Muscle of leg (tissue), 16 donors: ENCODE data around the gene SMCO4. TPM values are rescaled to one million over a fixed set of nuclear protein-coding genes. Genes with fewer than 3 reads are reported as not detected.
"Not testable (repeated sequence)": the region's sequence is repeated elsewhere in the genome, so short reads cannot be mapped to it uniquely, and the experiment has no call there.

ENCODE experiments used
- DNase-seq: peaks from one replicate; pipeline ENCODE4 v3.0.0; 2013
- H3K27ac ChIP-seq: one replicate; pipeline ENCODE4 v1.5.1; 2013; ENCODE audit warnings: mild to moderate bottlenecking, low read length, control low read depth
- H3K27me3 ChIP-seq: one replicate; pipeline ENCODE4 v1.6.1; 2013; ENCODE audit warnings: low read length; ENCODE audit not compliant: control insufficient read depth, insufficient read depth
- H3K36me3 ChIP-seq: one replicate; pipeline ENCODE4 v1.6.1; 2013; ENCODE audit warnings: low read length; ENCODE audit not compliant: control insufficient read depth, insufficient read depth
- H3K4me1 ChIP-seq: one replicate; pipeline ENCODE4 v1.6.1; 2013; ENCODE audit warnings: low read length; ENCODE audit not compliant: control insufficient read depth, insufficient read depth
- H3K4me3 ChIP-seq: one replicate; pipeline ENCODE4 v1.5.1; 2013; ENCODE audit warnings: low read length, control low read depth
- H3K9me3 ChIP-seq: replicated peaks from 2 replicates; pipeline ENCODE4 v1.6.1; 2013; ENCODE audit warnings: low read depth, low read length; ENCODE audit not compliant: control insufficient read depth
- WGBS: methylation state at CpG from one replicate; pipeline ENCODE4 v1.1.5; 2013; ENCODE audit warnings: missing lambda C conversion rate; ENCODE audit not compliant: insufficient coverage; 5-methylcytosine and 5-hydroxymethylcytosine counted together
- long read RNA-seq, 11 donors: transcript quantifications; one replicate each; lab custom pipeline, GENCODE V29; 2026
- polyA plus RNA-seq, 8 donors: library from polyadenylated mRNA; unstranded; fragments of 120-200 nt; gene quantifications; one replicate each; pipeline versions ENCODE4 v1.2.1 to v1.2.3, GENCODE V29; 2013; ENCODE audit warnings: inconsistent platforms in 1 of 8, low replicate concordance in 1 of 8; ENCODE audit not compliant: insufficient read length in 8 of 8, insufficient read depth in 1 of 8
- total RNA-seq: library from RNA; stranded (reverse); fragments of 120-200 nt; gene quantifications from one replicate; pipeline ENCODE4 v1.2.4, GENCODE V29; 2013

Gene SMCO4
- total RNA-seq (8.6 TPM), polyA plus RNA-seq (10 to 100 TPM in 6 of 8 donors, 1 to 10 TPM in 2; 6.5 to 15.6 (median 13.0) TPM)
- long read RNA-seq, donor 1, partial matches to known transcripts = 0 of 3 reads
- long read RNA-seq, donor 1, other reads (novel, unspliced or antisense) = 0 of 3 reads
- long read RNA-seq, donor 2 = 0 reads
- long read RNA-seq, donor 3, partial matches to known transcripts = 0 of 4 reads
- long read RNA-seq, donor 3, other reads (novel, unspliced or antisense) = 0 of 4 reads
- long read RNA-seq, donor 4, partial matches to known transcripts = 0 of 3 reads
- long read RNA-seq, donor 4, other reads (novel, unspliced or antisense) = 0 of 3 reads
- long read RNA-seq, donor 5, transcript SMCO4-201 (3 exons, 1,104 nt) = major isoform, 11 of 11 reads
- long read RNA-seq, donor 5, partial matches to known transcripts = 0 of 11 reads
- long read RNA-seq, donor 5, other reads (novel, unspliced or antisense) = 0 of 11 reads
- long read RNA-seq, donor 6, partial matches to known transcripts = 0 of 4 reads
- long read RNA-seq, donor 6, other reads (novel, unspliced or antisense) = 0 of 4 reads
- long read RNA-seq, donor 7, transcript SMCO4-201 (3 exons, 1,104 nt) = major isoform, 6 of 6 reads
- long read RNA-seq, donor 7, partial matches to known transcripts = 0 of 6 reads
- long read RNA-seq, donor 7, other reads (novel, unspliced or antisense) = 0 of 6 reads
- long read RNA-seq, donor 8, transcript SMCO4-201 (3 exons, 1,104 nt) = major isoform, 5 of 5 reads
- long read RNA-seq, donor 8, partial matches to known transcripts = 0 of 5 reads
- long read RNA-seq, donor 8, other reads (novel, unspliced or antisense) = 0 of 5 reads
- long read RNA-seq, donor 9, transcript SMCO4-201 (3 exons, 1,104 nt) = major isoform, 6 of 6 reads
- long read RNA-seq, donor 9, partial matches to known transcripts = 0 of 6 reads
- long read RNA-seq, donor 9, other reads (novel, unspliced or antisense) = 0 of 6 reads
- long read RNA-seq, donor 10, partial matches to known transcripts = 0 of 5 reads
- long read RNA-seq, donor 10, other reads (novel, unspliced or antisense) = 0 of 5 reads
- long read RNA-seq, donor 11, transcript SMCO4-201 (3 exons, 1,104 nt) = major isoform, 6 of 6 reads
- long read RNA-seq, donor 11, partial matches to known transcripts = 0 of 6 reads
- long read RNA-seq, donor 11, other reads (novel, unspliced or antisense) = 0 of 6 reads

GRCh38 chr11:93543292-93543977 is at the start of gene SMCO4:
Gene SMCO4, minus strand, starts transcription at chr11:93543391. Its CDS starts 64,202 bp downstream, at chr11:93479189.
- Histone ChIP-seq H3K4me3 (peak within 1 kb of the TSS; percentile 67), H3K27me3 (peaks cover 3% of the 10 kb centered on the region), H3K36me3 (no peaks in the 10 kb centered on the region), H3K4me1 (peaks cover 10% of the 10 kb centered on the region), H3K27ac (peak within 1 kb of the TSS; percentile 51), H3K9me3 (no peaks in the 10 kb centered on the region)
- WGBS = 1% methylated on average over 58 of the region's 59 CpGs
- peak; percentile 89 for DNase-seq

- Histone ChIP-seq H3K4me1 (no peaks in the 10 kb centered on the region), H3K36me3 (no peaks in the 10 kb centered on the region), H3K27ac (no peak overlapping the region), H3K27me3 (no peaks in the 10 kb centered on the region), H3K4me3 (no peak overlapping the region), H3K9me3 (no peaks in the 10 kb centered on the region)
- no peak for DNase-seq
- WGBS = no CpG with 5 or more reads among the region's 6 CpGs
Measured at GRCh38 chr11:93591247-93591898, 48.2 kb upstream of the SMCO4 start.

GRCh38 chr11:93589347-93589746 is 46.2 kb upstream of the SMCO4 start:
- H3K27ac ChIP-seq = no peak overlapping the region
- no peaks in the 10 kb centered on the region for H3K9me3 ChIP-seq
- WGBS = no CpG with 5 or more reads among the region's 1 CpG
- no peaks in the 10 kb centered on the region for H3K27me3 ChIP-seq
- no peak overlapping the region for H3K4me3 ChIP-seq
- DNase-seq = no peak
- no peaks in the 10 kb centered on the region for H3K36me3 ChIP-seq
- no peaks in the 10 kb centered on the region for H3K4me1 ChIP-seq

GRCh38 chr11:93587858-93588581 is 44.8 kb upstream of the SMCO4 start:
- no peaks in the 10 kb centered on the region for H3K4me1 ChIP-seq
- H3K27ac ChIP-seq = no peak overlapping the region
- H3K27me3 ChIP-seq = no peaks in the 10 kb centered on the region
- H3K4me3 ChIP-seq = no peak overlapping the region
- no peaks in the 10 kb centered on the region for H3K36me3 ChIP-seq
- 91% methylated on average over 3 of the region's 8 CpGs for WGBS
- no peak for DNase-seq
- H3K9me3 ChIP-seq = no peaks in the 10 kb centered on the region

GRCh38 chr11:93587425-93587824 is 44.2 kb upstream of the SMCO4 start:
- not testable (repeated sequence) for H3K27me3 ChIP-seq, DNase-seq, H3K9me3 ChIP-seq, H3K4me3 ChIP-seq, H3K27ac ChIP-seq, H3K4me1 ChIP-seq, H3K36me3 ChIP-seq
- WGBS = no CpG with 5 or more reads among the region's 1 CpG

GRCh38 chr11:93585758-93586157 is 42.6 kb upstream of the SMCO4 start:
- no peak overlapping the region for H3K4me3 ChIP-seq
- no peaks in the 10 kb centered on the region for H3K27me3 ChIP-seq
- no peaks in the 10 kb centered on the region for H3K4me1 ChIP-seq
- no peaks in the 10 kb centered on the region for H3K9me3 ChIP-seq
- no peak for DNase-seq
- no peaks in the 10 kb centered on the region for H3K36me3 ChIP-seq
- H3K27ac ChIP-seq = no peak overlapping the region

- no peak for DNase-seq
- no peaks in the 10 kb centered on the region for H3K9me3 ChIP-seq
- no peaks in the 10 kb centered on the region for H3K36me3 ChIP-seq
- H3K27ac ChIP-seq = no peak overlapping the region
- H3K27me3 ChIP-seq = no peaks in the 10 kb centered on the region
- H3K4me3 ChIP-seq = no peak overlapping the region
- H3K4me1 ChIP-seq = no peaks in the 10 kb centered on the region
Measured at GRCh38 chr11:93583490-93583889, 40.3 kb upstream of the SMCO4 start.

- Histone ChIP-seq H3K27me3 (no peaks in the 10 kb centered on the region), H3K9me3 (no peaks in the 10 kb centered on the region), H3K27ac (no peak overlapping the region), H3K4me1 (no peaks in the 10 kb centered on the region), H3K36me3 (no peaks in the 10 kb centered on the region), H3K4me3 (no peak overlapping the region)
- DNase-seq = no peak
- no CpG with 5 or more reads among the region's 2 CpGs for WGBS
Measured at GRCh38 chr11:93579187-93579751, 36.1 kb upstream of the SMCO4 start.

- Histone ChIP-seq H3K27me3 (no peaks in the 10 kb centered on the region), H3K4me3 (no peak overlapping the region), H3K9me3 (no peaks in the 10 kb centered on the region), H3K27ac (no peak overlapping the region), H3K36me3 (no peaks in the 10 kb centered on the region), H3K4me1 (no peaks in the 10 kb centered on the region)
- DNase-seq = no peak
- WGBS = no CpG with 5 or more reads among the region's 1 CpG
Measured at GRCh38 chr11:93577286-93577685, 34.1 kb upstream of the SMCO4 start.
